Panc1 (cell line): ENCODE data around the gene FOXD1. TPM values are rescaled to one million over a fixed set of nuclear protein-coding genes. Genes with fewer than 3 reads are reported as not detected.

Experiments
- ATAC-seq: fragments of 200-7000 bp; cut with Tn5 transposase; 2 replicates; pipeline ENCODE4 v1.9.1; 2020; ENCODE audit warnings: mild to moderate bottlenecking, moderate library complexity
- BruUV-seq: library from RNA; stranded (reverse); fragments of 400-500 nt; replicated peaks from 2 replicates; lab custom pipeline; 2021; lab: Mats Ljungman, UMichigan
- CTCF ChIA-PET: fragments of 300-600 bp; sonication (Branson Sonifier 250); formaldehyde crosslinking; loops from one replicate; lab custom pipeline; 2022; ENCODE audit warnings: antibody characterized with exemption; lab: Charles Lee
- POLR2A ChIA-PET: fragments of 300-600 bp; sonication (Branson Sonifier 250); formaldehyde crosslinking; loops from one replicate; lab custom pipeline; 2022; ENCODE audit warnings: antibody characterized with exemption; lab: Charles Lee
- DNase-seq: peaks from one replicate; pipeline ENCODE4 v3.0.0-alpha.2; 2010; ENCODE audit warnings: low read depth, low spot score
- H3K27ac ChIP-seq: 2 replicates; pipeline ENCODE4 v1.5.1; 2011; ENCODE audit warnings: mild to moderate bottlenecking, low read length, inconsistent platforms
- H3K27me3 ChIP-seq: fragments of 200-500 bp; sonication (Bioruptor generic); 2 replicates; pipeline ENCODE4 v1.6.0; 2014; ENCODE audit warnings: low read length, inconsistent platforms; ENCODE audit not compliant: control insufficient read depth, insufficient read depth
- H3K36me3 ChIP-seq: fragments of 200-500 bp; sonication (Bioruptor generic); 2 replicates; pipeline ENCODE4 v1.5.1; 2014; ENCODE audit warnings: inconsistent platforms, mild to moderate bottlenecking, low read length, moderate library complexity; ENCODE audit not compliant: control insufficient read depth, insufficient read depth
- H3K4me1 ChIP-seq: 2 replicates; pipeline ENCODE4 v1.5.1; 2011; ENCODE audit warnings: inconsistent platforms, mild to moderate bottlenecking, low read length, moderate library complexity; ENCODE audit not compliant: control insufficient read depth, insufficient read depth
- H3K4me3 ChIP-seq, 2 experiments: 2 replicates each; pipeline ENCODE4 v1.5.1; 2011 to 2012; ENCODE audit warnings: low read depth in 2 of 2, low read length in 2 of 2, mild to moderate bottlenecking in 2 of 2, inconsistent platforms in 1 of 2, moderate library complexity in 1 of 2
- H3K9me3 ChIP-seq: fragments of 200-500 bp; sonication (Bioruptor generic); 2 replicates; pipeline ENCODE4 v1.5.1; 2014; ENCODE audit warnings: low read depth, mild to moderate bottlenecking, inconsistent platforms, low read length, moderate library complexity; ENCODE audit not compliant: control insufficient read depth, insufficient read depth
- POLR2AphosphoS5 ChIP-seq: IDR thresholded peaks from 2 replicates; pipeline ENCODE4 v1.6.1; 2012; ENCODE audit warnings: mild to moderate bottlenecking, low read depth, low read length, moderate library complexity
- REST ChIP-seq, 2 experiments: IDR thresholded peaks; 2 replicates each; pipeline ENCODE4 v1.6.1; 2011 to 2012; ENCODE audit warnings: low read depth in 2 of 2, control low read depth in 1 of 2, low read length in 1 of 2, mild to moderate bottlenecking in 1 of 2, moderate library complexity in 1 of 2; ENCODE audit not compliant: insufficient read depth in 1 of 2
- SIN3A ChIP-seq: IDR thresholded peaks from 2 replicates; pipeline ENCODE4 v1.6.1; 2012; ENCODE audit warnings: low read depth, mild to moderate bottlenecking, low read length, moderate library complexity, borderline replicate concordance; ENCODE audit not compliant: insufficient read depth
- TCF7L2 ChIP-seq: IDR thresholded peaks from 2 replicates; pipeline ENCODE4 v1.6.1; 2011; ENCODE audit warnings: mild to moderate bottlenecking, low read depth, low read length, inconsistent platforms
- in situ Hi-C: cut with HindIII; loops from 2 replicates; pipeline ENCODE4 v1.10.0; 2016; ENCODE audit warnings: low sequenced_read_pairs, low pct_unique_long_range_greater_than_20kb
- intact Hi-C: fragments of 100-400 bp; cut with micrococcal nuclease; formaldehyde crosslinking; loops from one replicate; pipeline ENCODE4 v1.10.0; 2022; ENCODE audit not compliant: unreplicated experiment
- total RNA-seq: library from RNA; stranded (reverse); gene quantifications from one replicate; pipeline ENCODE4 v1.2.1, GENCODE V29; 2021; ENCODE audit not compliant: unreplicated experiment
- TF ChIP-seq, protein P1 (sequence below): fragments of 450-650 bp; IDR thresholded peaks from 2 replicates; pipeline ENCODE4 v1.5.1; 2017; ENCODE audit warnings: mild to moderate bottlenecking

FOXD1 gene
- total RNA-seq, 1 experiment from 2014 or later = 63.3 TPM

DNA sequence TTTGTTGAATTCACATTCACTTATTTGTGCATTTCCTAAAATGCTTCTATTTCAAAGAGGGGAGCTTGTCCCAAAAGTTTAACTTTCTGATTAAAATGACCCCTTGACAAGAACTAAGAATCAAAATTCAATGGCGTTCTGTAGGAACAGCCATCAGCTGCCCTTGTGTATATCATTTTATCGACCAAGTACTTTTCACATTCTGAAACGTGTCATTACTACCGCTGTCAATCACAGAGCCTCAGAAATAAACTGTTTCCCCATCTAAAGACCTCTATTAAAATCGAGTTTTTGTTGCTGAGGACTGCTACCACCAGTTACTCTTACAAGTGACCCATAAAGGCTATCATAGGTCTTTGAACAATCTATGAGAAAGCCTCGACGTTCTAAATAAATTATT lies 1.6 kb upstream of the FOXD1 start:
- in situ Hi-C loops (no loop called here), intact Hi-C loops (loop anchor here (5.0 kb wide), 2 partner anchors 233 to 363 kb away; no protein-coding TSS in a partner anchor)
- DNase-seq = no peak
- no peak for ATAC-seq
- H3K9me3 ChIP-seq = no peaks in the 10 kb centered on the region
- peaks cover 8% of the 10 kb centered on the region; the same call in 1 of the 2 replicates for H3K36me3 ChIP-seq
- H3K4me3 ChIP-seq = peak overlapping the region in 1 of 2 experiments; percentile 56; a peak in 1 of 4 replicates
- H3K27me3 ChIP-seq = no peaks in the 10 kb centered on the region
- no TSS peak for BruUV-seq
- ChIA-PET POLR2A (no interaction called here), CTCF (interaction anchor here (2.4 kb wide), 1 partner anchor 234 kb away, joined by 31 read pairs; no protein-coding TSS in a partner anchor)
- H3K4me1 ChIP-seq = peaks cover 15% of the 10 kb centered on the region
- peak overlapping the region; percentile 82 for H3K27ac ChIP-seq
- TF ChIP-seq TCF7L2 = no peak
- no peak for TF ChIP-seq SIN3A
- TF ChIP-seq POLR2AphosphoS5 = no peak
- no peak for TF ChIP-seq REST (IDR thresholded peaks at IDR 0.05; ENCODE audit: insufficient read depth in 1 of 2, low read depth in 2 of 2, low read length in 1 of 2)
- TF ChIP-seq, protein P1, sequence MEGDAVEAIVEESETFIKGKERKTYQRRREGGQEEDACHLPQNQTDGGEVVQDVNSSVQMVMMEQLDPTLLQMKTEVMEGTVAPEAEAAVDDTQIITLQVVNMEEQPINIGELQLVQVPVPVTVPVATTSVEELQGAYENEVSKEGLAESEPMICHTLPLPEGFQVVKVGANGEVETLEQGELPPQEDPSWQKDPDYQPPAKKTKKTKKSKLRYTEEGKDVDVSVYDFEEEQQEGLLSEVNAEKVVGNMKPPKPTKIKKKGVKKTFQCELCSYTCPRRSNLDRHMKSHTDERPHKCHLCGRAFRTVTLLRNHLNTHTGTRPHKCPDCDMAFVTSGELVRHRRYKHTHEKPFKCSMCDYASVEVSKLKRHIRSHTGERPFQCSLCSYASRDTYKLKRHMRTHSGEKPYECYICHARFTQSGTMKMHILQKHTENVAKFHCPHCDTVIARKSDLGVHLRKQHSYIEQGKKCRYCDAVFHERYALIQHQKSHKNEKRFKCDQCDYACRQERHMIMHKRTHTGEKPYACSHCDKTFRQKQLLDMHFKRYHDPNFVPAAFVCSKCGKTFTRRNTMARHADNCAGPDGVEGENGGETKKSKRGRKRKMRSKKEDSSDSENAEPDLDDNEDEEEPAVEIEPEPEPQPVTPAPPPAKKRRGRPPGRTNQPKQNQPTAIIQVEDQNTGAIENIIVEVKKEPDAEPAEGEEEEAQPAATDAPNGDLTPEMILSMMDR = no peak

DNA sequence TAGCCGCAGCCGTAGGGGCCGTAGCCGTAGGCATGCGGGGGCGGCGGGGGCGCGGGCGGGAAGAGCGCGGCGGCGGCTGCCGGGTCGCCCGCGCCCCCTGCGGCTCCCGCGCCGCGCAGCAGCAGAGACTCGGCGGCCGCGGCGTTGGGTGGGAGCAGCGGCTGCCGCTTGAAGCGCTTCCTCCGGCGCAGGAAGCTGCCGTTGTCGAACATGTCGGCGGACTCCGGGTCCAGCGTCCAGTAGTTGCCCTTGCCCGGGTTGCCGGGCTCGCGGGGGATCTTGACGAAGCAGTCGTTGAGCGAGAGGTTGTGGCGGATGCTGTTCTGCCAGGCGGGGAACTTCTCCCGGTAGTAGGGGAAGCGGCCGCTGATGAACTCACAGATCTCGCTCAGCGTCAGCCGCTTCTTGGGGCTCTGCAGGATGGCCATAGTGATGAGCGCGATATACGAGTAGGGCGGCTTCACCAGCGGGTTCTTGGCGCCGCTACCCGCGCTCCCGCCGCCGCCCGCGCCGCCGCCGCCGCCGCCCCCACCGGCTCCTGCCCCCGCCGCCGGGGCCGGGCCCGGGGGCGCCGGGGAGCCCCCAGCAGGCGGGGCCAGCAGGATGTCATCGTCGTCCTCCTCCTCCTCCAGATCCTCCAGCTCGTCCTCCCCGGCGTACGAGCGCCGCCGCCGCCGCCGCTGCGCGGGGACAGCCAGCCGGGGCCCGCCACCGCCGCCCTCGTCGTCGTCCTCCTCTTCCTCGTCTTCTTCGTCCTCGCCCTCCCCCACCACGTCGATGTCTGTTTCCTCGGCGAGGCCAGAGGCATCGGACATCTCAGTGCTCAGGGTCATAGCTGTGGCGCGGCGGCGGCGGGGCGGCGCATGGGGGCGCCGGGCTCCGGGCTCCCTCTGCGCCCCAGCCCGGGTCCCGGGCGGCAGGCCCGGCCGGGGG lies 781 bp downstream of the FOXD1 start:
- in situ Hi-C loops (no loop called here), intact Hi-C loops (no loop called here)
- Histone ChIP-seq H3K4me1 (peaks cover 38% of the 10 kb centered on the region), H3K27me3 (no peaks in the 10 kb centered on the region), H3K4me3 (peak overlapping the region; percentile 61 to 83), H3K36me3 (peaks cover 8% of the 10 kb centered on the region; the same call in 1 of the 2 replicates), H3K9me3 (no peaks in the 10 kb centered on the region), H3K27ac (peak overlapping the region; percentile 76)
- ChIA-PET CTCF (interaction anchor here (1.1 kb wide), 1 partner anchor 232 kb away, joined by 20 read pairs; no protein-coding TSS in a partner anchor), POLR2A (interaction anchor here (0.6 to 0.8 kb wide), 5 partner anchors 10 to 233 kb away, joined by 3 to 18 read pairs (median 4); no protein-coding TSS in a partner anchor)
- no peak for DNase-seq
- TSS peak; percentile 21 for BruUV-seq
- ATAC-seq = peak; percentile 47
- no peak for TF ChIP-seq REST (IDR thresholded peaks at IDR 0.05; ENCODE audit: insufficient read depth in 1 of 2, low read depth in 2 of 2, low read length in 1 of 2)
- TF ChIP-seq, protein P1 = peak; percentile 24
